ENCODE results near the gene PSMB5. TPM values are rescaled to one million over a fixed set of nuclear protein-coding genes. Genes with fewer than 3 reads are reported as not detected.
A peak's percentile ranks its signal among the peaks of the same experiment; 100 is the strongest.

PSMB5 gene
- total and polyA plus RNA-seq, 5 donors from 2014 or later = 13.8 to 50.9 (median 32.6) TPM

- H3K4me3 Mint-ChIP-seq = peak overlapping the region; percentile 66 to 74 (median 72)
- H3K27me3 ChIP-seq (ENCODE audit: control insufficient read depth, insufficient read depth, low read length) = peaks cover 5% of the 10 kb centered on the region
- H3K9me3 ChIP-seq (ENCODE audit: control insufficient read depth in 2 of 2, low read length in 2 of 2) = no peaks in the 10 kb centered on the region
- H3K27ac ChIP-seq (ENCODE audit: insufficient read depth, low read length, poor library complexity, severe bottlenecking) = no peak overlapping the region
- H3K9me3 Mint-ChIP-seq = no peaks in the 10 kb centered on the region
- DNase-seq (no peak), ATAC-seq (ENCODE audit: low read depth in 2 of 2) (no peak)
- H3K36me3 Mint-ChIP-seq = no peaks in the 10 kb centered on the region
- peaks cover 0 to 9% (median 3%) of the 10 kb centered on the region in 4 donors for H3K4me1 Mint-ChIP-seq
- peaks cover 33% of the 10 kb centered on the region for H3K4me1 ChIP-seq (ENCODE audit: control insufficient read depth, insufficient read depth, low read length, poor library complexity, severe bottlenecking)
- H3K4me3 ChIP-seq (ENCODE audit: low read depth, low read length) = no peak overlapping the region
- H3K36me3 ChIP-seq (ENCODE audit: control insufficient read depth, insufficient read depth, low read length) = no peaks in the 10 kb centered on the region
- peaks cover 33% of the 10 kb centered on the region for H3K27me3 Mint-ChIP-seq
- H3K27ac Mint-ChIP-seq = peak overlapping the region in 2 of 3 donors; percentile 16 to 67
These were observed 54.8 kb downstream of the PSMB5 start for GRCh38 chr14:22979748-22980392.

DNA sequence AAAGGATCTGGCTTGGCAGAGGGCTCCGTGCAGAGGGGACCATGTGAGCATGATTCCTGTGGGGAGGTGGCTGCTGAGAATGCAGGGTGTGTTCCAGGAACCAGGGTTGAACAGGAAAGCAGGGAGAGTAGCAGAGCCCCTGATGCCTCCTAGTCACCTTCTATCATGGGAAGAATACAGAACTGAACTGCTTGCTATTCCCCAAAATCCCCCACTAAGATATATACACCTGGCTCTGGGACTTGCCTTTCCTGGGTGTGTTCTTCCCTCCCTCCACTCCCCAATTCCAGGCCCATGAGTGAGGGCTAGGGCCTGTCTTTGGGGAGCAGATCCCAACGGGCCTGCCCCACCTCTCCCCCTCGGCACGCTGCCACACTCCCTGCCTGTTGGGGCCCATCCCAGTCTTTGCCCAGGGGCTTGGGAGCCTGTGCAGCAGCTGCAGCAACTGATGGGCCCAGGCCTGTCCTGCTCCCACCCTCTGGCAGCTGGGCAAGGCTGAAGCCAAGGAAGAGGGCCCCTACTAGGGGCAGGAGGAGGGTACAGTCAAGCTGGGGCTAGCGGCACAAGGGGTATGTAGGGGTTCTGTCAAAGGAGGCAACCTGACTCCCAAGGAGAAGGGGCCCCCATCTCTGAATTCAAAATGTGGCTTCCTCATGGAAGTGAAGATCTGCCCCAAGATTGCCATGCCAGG, 55.6 kb downstream of the PSMB5 start:
- H3K36me3 Mint-ChIP-seq = no peaks in the 10 kb centered on the region
- H3K9me3 Mint-ChIP-seq = no peaks in the 10 kb centered on the region
- peaks cover 0 to 9% (median 3%) of the 10 kb centered on the region in 4 donors for H3K4me1 Mint-ChIP-seq
- no peak overlapping the region for H3K27ac ChIP-seq (ENCODE audit: insufficient read depth, low read length, poor library complexity, severe bottlenecking)
- no peaks in the 10 kb centered on the region for H3K9me3 ChIP-seq (ENCODE audit: control insufficient read depth in 2 of 2, low read length in 2 of 2)
- no peak overlapping the region for H3K4me3 ChIP-seq (ENCODE audit: low read depth, low read length)
- ATAC-seq (ENCODE audit: low read depth in 2 of 2) (no peak), DNase-seq (no peak)
- peak overlapping the region in 1 of 3 donors; percentile 16 for H3K27ac Mint-ChIP-seq
- H3K4me1 ChIP-seq (ENCODE audit: control insufficient read depth, insufficient read depth, low read length, poor library complexity, severe bottlenecking) = peaks cover 33% of the 10 kb centered on the region
- peaks cover 5% of the 10 kb centered on the region for H3K27me3 ChIP-seq (ENCODE audit: control insufficient read depth, insufficient read depth, low read length)
- H3K4me3 Mint-ChIP-seq = peak overlapping the region in 1 of 4 donors; percentile 70
- no peaks in the 10 kb centered on the region for H3K36me3 ChIP-seq (ENCODE audit: control insufficient read depth, insufficient read depth, low read length)
- H3K27me3 Mint-ChIP-seq = peaks cover 33% of the 10 kb centered on the region

GRCh38 chr14:22978487-22978837, 56.2 kb downstream of the PSMB5 start:
- peaks cover 33% of the 10 kb centered on the region for H3K27me3 Mint-ChIP-seq
- Histone ChIP-seq H3K4me1 (ENCODE audit: control insufficient read depth, insufficient read depth, low read length, poor library complexity, severe bottlenecking) (peaks cover 32% of the 10 kb centered on the region), H3K27me3 (ENCODE audit: control insufficient read depth, insufficient read depth, low read length) (peaks cover 5% of the 10 kb centered on the region), H3K9me3 (ENCODE audit: control insufficient read depth in 2 of 2, low read length in 2 of 2) (no peaks in the 10 kb centered on the region), H3K36me3 (ENCODE audit: control insufficient read depth, insufficient read depth, low read length) (no peaks in the 10 kb centered on the region), H3K4me3 (ENCODE audit: low read depth, low read length) (no peak overlapping the region), H3K27ac (ENCODE audit: insufficient read depth, low read length, poor library complexity, severe bottlenecking) (no peak overlapping the region)
- H3K36me3 Mint-ChIP-seq = no peaks in the 10 kb centered on the region
- peaks cover 0 to 9% (median 3%) of the 10 kb centered on the region in 4 donors for H3K4me1 Mint-ChIP-seq
- DNase-seq (no peak), ATAC-seq (ENCODE audit: low read depth in 2 of 2) (no peak)
- H3K9me3 Mint-ChIP-seq = no peaks in the 10 kb centered on the region
- peak overlapping the region; percentile 6 to 62 (median 16) for H3K27ac Mint-ChIP-seq
- H3K4me3 Mint-ChIP-seq = peak overlapping the region in 1 of 4 donors; percentile 67

DNA sequence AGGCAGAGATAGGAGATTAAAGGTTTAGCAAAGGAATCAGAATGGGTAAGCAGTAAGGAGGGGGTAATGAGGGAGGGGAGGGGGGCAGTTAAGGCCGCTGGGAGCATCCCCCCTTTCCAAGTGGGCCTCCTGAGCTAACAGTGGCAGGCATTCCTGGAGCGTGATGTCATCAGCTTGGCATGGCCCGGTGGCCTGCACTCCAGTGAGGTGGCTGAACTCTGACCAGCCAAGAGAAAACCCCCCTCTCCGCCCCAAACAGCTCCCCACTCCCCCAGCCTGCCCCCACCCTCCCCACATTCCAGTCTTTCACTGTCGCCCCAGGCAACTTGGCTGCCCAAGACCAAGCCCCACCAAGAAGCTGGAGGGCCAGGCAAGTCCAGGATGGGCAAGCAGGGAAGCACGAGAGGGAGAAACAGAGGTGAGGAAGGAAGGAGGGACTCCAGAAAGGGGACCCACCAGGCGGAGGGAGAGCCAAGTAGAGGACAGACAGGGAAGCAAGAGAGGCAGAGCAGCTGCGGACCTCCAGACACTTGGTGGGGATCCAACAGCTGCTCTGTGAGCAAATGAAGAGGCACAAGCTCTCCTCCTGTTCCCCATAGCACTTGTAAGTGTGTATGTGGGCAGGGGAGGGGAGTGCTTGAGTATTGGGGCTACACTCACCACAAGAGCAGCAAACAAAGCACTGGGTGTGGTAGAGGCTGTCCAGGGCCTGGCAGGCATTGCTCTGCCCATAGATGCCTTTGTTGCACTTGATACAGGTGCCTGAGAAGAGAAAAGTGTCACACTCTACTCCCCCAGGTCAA, 56.8 kb downstream of the PSMB5 start:
- no peak for DNase-seq
- Mint-ChIP-seq H3K4me3 (peak overlapping the region in 1 of 4 donors; percentile 67), H3K27ac (peak overlapping the region in 1 of 3 donors; percentile 62)

DNA sequence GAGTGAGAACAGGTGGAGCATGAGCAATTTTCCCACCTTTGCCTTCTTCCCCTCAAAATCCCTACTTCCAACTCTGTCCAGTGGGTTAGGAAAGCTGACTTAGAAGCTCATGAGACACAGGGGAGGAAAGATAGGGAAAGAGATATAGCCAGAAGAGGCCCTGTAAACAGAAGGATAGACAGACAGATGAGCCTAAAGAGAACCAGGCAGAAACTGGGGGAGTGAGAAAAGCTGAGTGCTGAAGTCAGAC, 57.3 kb downstream of the PSMB5 start:
- H3K4me3 ChIP-seq (ENCODE audit: low read depth, low read length) = no peak overlapping the region
- ATAC-seq (ENCODE audit: low read depth in 2 of 2) = no peak
- Mint-ChIP-seq H3K27me3 (peaks cover 33% of the 10 kb centered on the region), H3K9me3 (no peaks in the 10 kb centered on the region), H3K27ac (no peak overlapping the region), H3K4me1 (peaks cover 0 to 9% (median 3%) of the 10 kb centered on the region in 4 donors), H3K36me3 (no peaks in the 10 kb centered on the region), H3K4me3 (peak overlapping the region in 1 of 4 donors; percentile 20)
- no peak for DNase-seq
- H3K27ac ChIP-seq (ENCODE audit: insufficient read depth, low read length, poor library complexity, severe bottlenecking) = no peak overlapping the region
- no peaks in the 10 kb centered on the region for H3K9me3 ChIP-seq (ENCODE audit: control insufficient read depth in 2 of 2, low read length in 2 of 2)
- peaks cover 22% of the 10 kb centered on the region for H3K4me1 ChIP-seq (ENCODE audit: control insufficient read depth, insufficient read depth, low read length, poor library complexity, severe bottlenecking)
- peaks cover 5% of the 10 kb centered on the region for H3K27me3 ChIP-seq (ENCODE audit: control insufficient read depth, insufficient read depth, low read length)
- no peaks in the 10 kb centered on the region for H3K36me3 ChIP-seq (ENCODE audit: control insufficient read depth, insufficient read depth, low read length)

More for the DNA sequence above, 56.8 kb downstream of the PSMB5 start:
- H3K4me1 ChIP-seq (ENCODE audit: control insufficient read depth, insufficient read depth, low read length, poor library complexity, severe bottlenecking) = peaks cover 27% of the 10 kb centered on the region
- H3K27ac ChIP-seq (ENCODE audit: insufficient read depth, low read length, poor library complexity, severe bottlenecking) = no peak overlapping the region
- H3K9me3 ChIP-seq (ENCODE audit: control insufficient read depth in 2 of 2, low read length in 2 of 2) = no peaks in the 10 kb centered on the region
- no peak overlapping the region for H3K4me3 ChIP-seq (ENCODE audit: low read depth, low read length)
- peaks cover 5% of the 10 kb centered on the region for H3K27me3 ChIP-seq (ENCODE audit: control insufficient read depth, insufficient read depth, low read length)
- peaks cover 0 to 9% (median 3%) of the 10 kb centered on the region in 4 donors for H3K4me1 Mint-ChIP-seq
- H3K36me3 ChIP-seq (ENCODE audit: control insufficient read depth, insufficient read depth, low read length) = no peaks in the 10 kb centered on the region
- H3K27me3 Mint-ChIP-seq = peaks cover 33% of the 10 kb centered on the region
- no peaks in the 10 kb centered on the region for H3K36me3 Mint-ChIP-seq
- no peak for ATAC-seq (ENCODE audit: low read depth in 2 of 2)
- H3K9me3 Mint-ChIP-seq = no peaks in the 10 kb centered on the region

DNA sequence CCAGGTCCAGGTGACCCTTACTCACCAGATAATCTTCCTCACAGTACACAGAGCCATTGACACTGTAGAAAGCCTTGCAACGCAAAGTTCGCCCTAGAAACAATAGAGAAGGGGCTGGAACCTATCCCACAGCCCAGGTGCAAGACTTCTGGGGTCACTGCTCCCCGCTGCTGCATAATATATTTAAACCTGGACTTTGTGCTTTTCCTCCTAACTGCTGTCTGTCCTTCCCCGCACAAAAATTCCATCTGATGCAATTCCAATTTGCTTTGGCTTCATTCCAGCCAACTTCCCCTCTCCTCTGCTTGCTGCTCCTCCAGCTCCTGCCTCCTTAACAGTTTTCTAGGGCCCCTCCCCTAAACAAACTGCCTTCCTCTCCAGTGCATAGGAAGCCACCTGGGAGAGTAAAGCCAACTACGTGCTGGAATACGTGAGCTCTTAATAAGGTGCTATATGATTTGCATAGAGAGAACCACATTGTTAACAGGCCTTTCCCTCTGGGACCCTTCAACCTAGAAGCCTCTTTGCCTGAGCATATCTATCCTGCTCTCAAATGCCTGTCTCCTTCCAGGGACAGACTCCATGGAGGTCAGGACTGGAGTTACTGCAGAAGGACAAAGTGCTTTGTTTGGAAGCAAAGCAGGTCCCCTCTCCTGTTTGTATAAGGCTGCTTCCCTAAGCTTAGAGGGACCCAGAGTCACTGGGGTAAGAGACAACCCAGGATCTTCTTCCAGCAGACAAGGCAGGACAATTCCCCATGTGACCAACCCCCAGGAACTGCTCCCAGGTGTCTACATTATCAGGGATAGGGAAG, 57.9 kb downstream of the PSMB5 start:
- no peak overlapping the region for H3K27ac ChIP-seq (ENCODE audit: insufficient read depth, low read length, poor library complexity, severe bottlenecking)
- DNase-seq (no peak), ATAC-seq (ENCODE audit: low read depth in 2 of 2) (no peak)
- H3K27me3 Mint-ChIP-seq = peaks cover 33% of the 10 kb centered on the region
- H3K27me3 ChIP-seq (ENCODE audit: control insufficient read depth, insufficient read depth, low read length) = peaks cover 5% of the 10 kb centered on the region
- H3K27ac Mint-ChIP-seq = peak overlapping the region in 1 of 3 donors; percentile 47
- H3K36me3 Mint-ChIP-seq = no peaks in the 10 kb centered on the region
- no peaks in the 10 kb centered on the region for H3K9me3 ChIP-seq (ENCODE audit: control insufficient read depth in 2 of 2, low read length in 2 of 2)
- H3K4me1 Mint-ChIP-seq = peaks cover 0 to 9% (median 3%) of the 10 kb centered on the region in 4 donors
- peaks cover 17% of the 10 kb centered on the region for H3K4me1 ChIP-seq (ENCODE audit: control insufficient read depth, insufficient read depth, low read length, poor library complexity, severe bottlenecking)
- peak overlapping the region in 1 of 4 donors; percentile 20 for H3K4me3 Mint-ChIP-seq
- H3K9me3 Mint-ChIP-seq = no peaks in the 10 kb centered on the region
- no peak overlapping the region for H3K4me3 ChIP-seq (ENCODE audit: low read depth, low read length)
- H3K36me3 ChIP-seq (ENCODE audit: control insufficient read depth, insufficient read depth, low read length) = no peaks in the 10 kb centered on the region
